Articular chondrocyte of knee joint (primary cell): ENCODE measurements around the gene ZNF599. TPM values are rescaled to one million over a fixed set of nuclear protein-coding genes. Genes with fewer than 3 reads are reported as not detected.

Source experiments
- total RNA-seq: library from RNA; depleted of rRNA; stranded (reverse); fragments of >200 nt; gene quantifications from 2 replicates; pipeline ENCODE4 v1.2.3, GENCODE V29; 2012

Gene ZNF599
- total RNA-seq = 5.1 and 5.5 TPM in 2 replicates

DNA sequence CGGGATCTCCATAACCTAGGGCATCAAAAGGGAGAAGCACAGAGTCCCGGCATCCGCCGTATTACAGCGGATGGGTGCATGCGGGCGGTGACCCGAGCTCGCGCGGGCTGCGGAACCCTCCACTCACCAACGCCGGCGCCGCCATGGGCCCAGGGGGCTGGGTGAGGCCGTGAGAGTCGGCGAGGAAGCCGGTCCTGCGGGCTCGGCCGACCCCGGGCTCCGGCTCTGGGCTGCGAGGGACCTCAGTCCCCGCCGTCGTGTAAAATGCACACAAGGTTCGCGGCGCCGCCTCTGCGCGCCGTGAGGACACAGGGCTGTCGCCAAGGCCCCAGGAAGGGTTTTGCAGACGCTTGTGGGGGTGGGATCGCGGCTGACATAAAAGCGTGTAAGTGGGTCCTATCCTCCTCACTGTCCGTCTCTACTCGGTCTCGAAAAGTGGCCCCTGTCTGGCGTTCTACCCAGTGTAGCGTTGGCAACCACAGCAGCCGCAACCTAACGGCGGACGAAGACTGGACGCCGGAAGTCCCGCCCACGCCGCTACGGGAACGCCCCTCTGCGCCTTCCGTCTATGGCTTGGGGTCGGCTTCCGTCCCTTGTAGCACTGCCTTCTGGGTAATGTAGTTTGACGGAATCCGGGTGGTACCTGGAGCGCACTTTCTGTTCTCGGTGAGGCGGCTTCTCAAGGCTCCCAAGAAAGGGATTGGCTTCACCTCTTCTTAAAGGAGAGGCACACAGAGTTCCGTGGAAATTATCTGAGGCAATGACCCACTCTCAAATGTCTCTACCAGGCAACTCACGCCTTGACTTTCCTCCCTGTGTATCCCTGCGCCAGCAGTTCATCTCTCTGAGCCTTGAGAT lies at the start of gene ZNF599:
Gene ZNF599 (minus strand): TSS at position 519 of the 858 bp plus-strand sequence. CDS start 374 bp downstream, at position 145.

DNA sequence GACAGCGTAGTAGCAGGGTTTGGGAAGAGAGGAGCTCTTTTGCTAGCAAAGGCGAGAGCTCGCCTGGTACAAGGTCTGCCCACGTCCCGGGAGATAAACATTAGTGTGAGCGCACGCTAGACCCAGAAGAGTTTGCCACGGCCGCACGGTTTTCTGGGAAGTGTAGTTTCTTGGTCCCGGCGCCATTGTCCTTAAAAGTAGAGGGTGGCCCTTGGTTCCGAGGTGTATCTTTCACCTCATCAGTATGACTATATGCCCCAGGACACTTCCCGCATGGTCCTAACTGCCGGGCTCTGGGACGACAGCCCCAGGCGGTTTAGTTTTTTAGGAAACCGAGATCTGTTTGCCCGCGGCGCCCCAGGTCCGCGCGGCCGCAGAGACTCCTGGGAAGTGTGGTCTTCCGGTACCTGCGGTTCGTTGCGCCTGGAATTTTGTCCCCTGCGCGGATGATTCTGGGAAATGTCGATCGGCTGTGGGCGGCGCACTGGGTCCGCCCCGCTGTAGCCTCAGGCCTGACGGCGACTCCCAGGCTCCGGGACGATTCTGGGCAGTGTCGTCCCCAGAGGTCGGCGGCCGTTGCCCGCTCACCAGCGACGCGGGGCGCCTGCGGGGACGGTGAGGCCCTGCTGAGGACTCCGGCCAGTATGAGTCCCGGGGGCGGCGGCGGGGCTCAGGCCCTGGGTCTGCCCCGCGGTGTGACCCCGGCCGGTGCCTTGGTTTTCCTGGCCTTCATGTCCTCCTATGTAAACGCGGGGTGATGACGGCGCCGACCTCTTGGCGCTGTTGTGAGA lies 39.1 kb downstream of the ZNF599 start, which contains the start of gene ZNF181:
Gene ZNF181 (plus strand): TSS at position 498 of the 791 bp plus-strand sequence. CDS start 795 bp downstream, outside the sequence.

Other genes starting within 250 kb of the ZNF599 start
- gene SCGB2B2, start 96.1 kb downstream of the ZNF599 start, total RNA-seq = 0.43 and 0.52 TPM in 2 replicates
- 26.1 and 31.2 TPM in 2 replicates for gene ZNF302, start 95.5 kb downstream of the ZNF599 start, total RNA-seq
- gene ZNF181, start 39.0 kb downstream of the ZNF599 start, total RNA-seq = 19.5 and 30.4 TPM in 2 replicates
- gene ZNF30, start 153.7 kb upstream of the ZNF599 start, total RNA-seq = 3.7 and 4.5 TPM in 2 replicates
- gene ZNF792, start 191.0 kb upstream of the ZNF599 start, total RNA-seq = 5.1 and 5.5 TPM in 2 replicates
- 23.9 and 27.3 TPM in 2 replicates for gene GRAMD1A, start 227.1 kb upstream of the ZNF599 start, total RNA-seq